Measurements from ENCODE around the gene THAP2. TPM values are rescaled to one million over a fixed set of nuclear protein-coding genes. Genes with fewer than 3 reads are reported as not detected.
A peak's percentile ranks its signal among the peaks of the same experiment; 100 is the strongest.
"Not testable (repeated sequence)": the region's sequence is repeated elsewhere in the genome, so short reads cannot be mapped to it uniquely, and the experiment has no call there.

Gene THAP2
- total RNA-seq, 1 donor from 2014 or later, result 2.7 TPM

DNA sequence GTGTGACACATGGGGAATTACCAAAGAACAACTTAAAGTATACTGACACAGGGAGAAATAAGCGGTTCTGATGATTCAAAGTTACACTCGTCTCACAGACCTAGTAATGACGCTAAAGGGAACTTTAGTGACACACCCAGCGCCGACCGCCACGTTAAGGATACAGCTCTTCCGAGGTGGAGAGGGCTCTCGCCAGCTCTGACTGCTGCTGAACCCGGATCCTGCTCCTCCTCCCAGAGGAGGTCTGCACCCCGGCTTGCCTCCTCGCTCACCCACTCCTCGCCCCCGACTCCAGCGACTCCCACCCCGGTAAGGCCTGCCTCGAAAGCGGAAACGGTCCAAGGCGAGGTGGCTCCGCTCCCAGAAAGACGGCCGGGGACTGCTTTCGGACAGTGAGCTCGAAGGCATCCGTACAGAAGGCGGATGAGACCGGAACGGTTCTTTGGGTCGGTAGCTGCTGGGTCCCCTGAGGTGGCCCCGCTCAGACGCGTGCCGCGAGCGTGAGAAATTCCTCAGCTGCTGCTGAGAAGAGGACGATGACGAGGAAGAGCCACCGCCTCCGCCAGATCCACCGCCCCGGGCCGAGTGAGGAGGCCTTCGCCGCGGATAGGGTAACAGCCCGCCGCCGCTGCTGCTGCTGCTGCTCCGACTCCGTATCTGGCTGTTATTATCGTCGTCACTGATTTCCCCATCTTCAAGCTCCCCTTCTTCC is 1.1 kb upstream of the THAP2 start:
- peak in 1 of 2 donors; percentile 70 for DNase-seq (ENCODE audit: low read depth in 2 of 2)

DNA sequence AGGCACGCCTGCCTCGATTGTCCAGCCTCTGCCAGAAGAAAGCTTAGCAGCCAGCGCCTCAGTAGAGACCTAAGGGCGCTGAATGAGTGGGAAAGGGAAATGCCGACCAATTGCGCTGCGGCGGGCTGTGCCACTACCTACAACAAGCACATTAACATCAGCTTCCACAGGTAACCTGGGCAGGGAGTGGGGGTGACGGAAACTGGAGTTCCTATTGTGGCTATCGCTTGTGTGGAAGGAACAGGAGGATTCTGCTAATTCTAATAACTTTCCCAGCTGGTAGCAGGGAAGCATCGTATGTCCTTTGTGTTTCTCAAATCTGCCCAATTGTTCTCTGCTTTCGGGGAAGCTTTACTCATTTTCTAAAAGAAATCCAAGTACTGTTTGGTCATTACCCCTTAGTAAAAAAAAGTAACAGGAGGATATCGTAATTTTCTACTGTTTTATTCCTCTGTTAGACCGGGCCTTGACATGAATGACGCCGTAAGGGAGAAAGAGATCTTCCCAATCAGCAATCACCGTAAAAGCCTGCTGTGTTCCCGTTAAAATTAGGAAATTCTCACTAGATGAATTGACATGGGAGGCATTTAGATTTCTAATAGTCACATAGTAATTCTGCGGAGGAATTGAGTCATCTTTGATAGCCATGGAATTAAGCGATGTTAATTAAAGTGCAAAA is 449 bp downstream of the THAP2 start:
- peak in 1 of 2 donors; percentile 24 for DNase-seq (ENCODE audit: low read depth in 2 of 2)

DNA sequence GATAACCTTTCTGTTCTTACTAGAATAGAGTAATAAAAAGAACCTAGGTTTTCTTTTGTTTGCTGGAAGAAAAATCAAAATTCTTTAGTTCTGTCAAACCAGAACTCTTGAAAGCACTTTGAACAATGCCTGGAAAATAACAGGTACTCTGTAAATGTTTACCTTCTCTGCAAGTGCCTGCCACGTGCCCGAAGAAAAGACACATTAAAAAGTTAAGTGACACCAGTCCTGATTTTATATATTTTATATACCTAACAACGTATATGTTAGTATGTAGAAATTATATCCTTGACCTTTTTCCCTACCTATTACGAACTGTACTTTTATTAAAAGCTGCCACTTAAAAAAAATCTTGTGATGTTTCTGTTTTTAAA is 976 bp downstream of the THAP2 start:
- peak in 1 of 2 donors; percentile 7 for DNase-seq (ENCODE audit: low read depth in 2 of 2)

DNA sequence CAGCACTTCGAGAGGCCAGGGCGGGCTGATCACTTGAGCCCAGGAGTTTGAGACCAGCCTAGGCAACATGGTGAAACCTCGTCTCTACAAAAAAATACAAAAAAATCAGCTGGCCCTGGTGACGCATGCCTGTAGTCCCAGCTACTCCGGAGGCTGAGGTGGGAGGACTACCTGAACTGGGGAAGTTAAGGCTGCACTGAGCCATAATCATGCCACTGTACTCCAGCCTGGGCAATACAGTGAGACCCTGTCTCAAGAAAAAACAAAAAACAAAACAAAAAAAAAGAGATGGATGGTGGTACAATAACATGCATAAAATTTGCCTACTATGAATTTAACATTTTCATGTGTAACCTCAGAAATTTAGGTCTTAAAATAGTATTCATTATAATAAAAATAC is 2.2 kb downstream of the THAP2 start:
- no peak for DNase-seq (ENCODE audit: low read depth in 2 of 2)

DNA sequence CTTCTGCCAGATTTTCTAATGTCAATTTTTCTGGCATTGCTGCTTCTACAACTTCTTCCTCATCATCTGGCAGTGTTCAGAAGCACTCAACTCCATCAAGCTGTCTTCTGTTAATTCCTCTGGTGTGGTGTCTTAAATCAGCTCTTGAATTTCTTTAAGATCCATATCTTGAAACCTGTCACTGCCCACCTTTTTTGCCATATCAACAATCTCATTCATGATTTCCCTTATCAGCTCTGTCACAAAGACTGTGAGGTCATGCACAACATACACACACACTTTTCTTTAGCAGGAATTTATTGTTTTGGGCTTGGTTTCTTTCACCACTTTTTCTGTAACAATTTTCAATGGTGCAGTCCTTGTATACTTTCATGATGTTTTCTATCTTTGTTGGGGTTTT is 7.2 kb downstream of the THAP2 start:
- no peak for DNase-seq (ENCODE audit: low read depth in 2 of 2)

DNA sequence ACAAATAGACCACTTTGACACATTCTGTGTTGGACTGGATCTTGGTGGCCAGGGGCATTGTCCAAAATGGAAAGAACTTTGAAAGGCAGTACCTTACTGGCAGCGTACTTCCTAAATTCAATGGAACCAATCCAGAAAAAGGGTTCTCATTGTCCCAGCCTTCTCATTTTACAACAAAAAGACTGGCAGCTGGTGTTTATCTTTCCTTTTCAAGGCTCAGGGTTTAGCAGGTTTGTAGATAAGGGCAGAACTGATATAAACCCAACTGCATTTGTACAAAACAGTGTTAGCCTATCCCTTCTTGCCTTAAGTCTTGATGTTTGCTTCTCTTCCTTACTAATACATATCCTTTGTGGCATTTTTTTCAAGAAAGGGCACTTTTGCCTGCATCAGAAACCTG is 7.7 kb downstream of the THAP2 start:
- no peak for DNase-seq (ENCODE audit: low read depth in 2 of 2)

DNA sequence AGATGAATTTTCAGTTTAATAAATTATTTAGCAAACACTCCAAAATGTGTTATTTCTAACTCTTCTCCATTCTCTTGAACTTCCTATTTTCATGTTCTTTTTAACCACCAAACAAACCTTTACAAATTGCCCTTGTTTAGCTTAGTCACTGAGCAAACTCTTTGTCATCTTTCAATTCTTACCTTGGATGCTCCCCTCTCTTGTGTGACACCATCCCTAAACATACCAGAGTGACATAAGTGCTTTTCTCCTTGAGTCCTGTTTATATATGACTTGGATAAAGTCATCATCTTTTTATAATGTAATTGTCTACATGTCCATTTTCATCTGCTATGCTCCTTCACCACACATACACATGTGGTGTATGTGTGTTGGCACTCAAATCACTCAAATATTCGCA is 18.4 kb downstream of the THAP2 start:
- no peak for DNase-seq (ENCODE audit: low read depth in 2 of 2)

DNA sequence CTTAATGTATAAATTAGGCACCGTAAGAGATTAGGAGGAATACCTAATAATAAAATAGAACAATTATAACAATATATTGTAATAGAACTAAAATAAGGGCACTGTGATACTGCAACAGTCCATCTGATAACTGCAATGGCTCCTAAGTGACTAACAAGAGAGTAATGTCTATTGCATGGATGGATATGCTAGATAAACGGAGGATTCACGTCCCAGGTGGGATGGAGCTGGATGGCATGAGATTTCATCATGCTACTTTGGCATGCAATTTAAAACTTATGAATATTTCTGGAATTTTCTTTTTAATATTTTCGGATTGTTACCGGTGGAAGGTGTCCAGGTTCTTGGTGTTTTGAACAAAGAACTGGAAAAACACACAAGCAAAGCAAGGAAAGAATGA is 19.5 kb downstream of the THAP2 start:
- no peak for DNase-seq (ENCODE audit: low read depth in 2 of 2)

DNA sequence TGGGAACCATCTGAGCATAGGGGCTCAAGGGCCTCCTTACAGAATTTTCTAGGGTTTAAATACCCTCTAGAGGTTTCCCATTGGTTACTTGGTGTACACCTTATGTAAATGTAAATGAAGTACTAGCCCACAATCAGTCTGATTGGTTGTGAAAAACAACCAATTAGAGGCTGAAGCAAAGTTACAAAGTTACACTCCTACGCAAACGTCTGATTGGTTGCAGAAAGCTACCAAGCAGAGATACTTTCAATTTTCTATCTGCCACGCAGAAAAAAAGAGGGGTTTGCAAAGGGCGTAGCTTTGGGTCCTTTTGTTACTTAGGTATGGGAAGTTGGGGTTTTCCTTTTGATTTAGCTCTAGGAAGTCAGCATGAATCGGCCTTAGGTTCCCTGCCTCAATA is 20.0 kb downstream of the THAP2 start:
- no peak for DNase-seq (ENCODE audit: low read depth in 2 of 2)

DNA sequence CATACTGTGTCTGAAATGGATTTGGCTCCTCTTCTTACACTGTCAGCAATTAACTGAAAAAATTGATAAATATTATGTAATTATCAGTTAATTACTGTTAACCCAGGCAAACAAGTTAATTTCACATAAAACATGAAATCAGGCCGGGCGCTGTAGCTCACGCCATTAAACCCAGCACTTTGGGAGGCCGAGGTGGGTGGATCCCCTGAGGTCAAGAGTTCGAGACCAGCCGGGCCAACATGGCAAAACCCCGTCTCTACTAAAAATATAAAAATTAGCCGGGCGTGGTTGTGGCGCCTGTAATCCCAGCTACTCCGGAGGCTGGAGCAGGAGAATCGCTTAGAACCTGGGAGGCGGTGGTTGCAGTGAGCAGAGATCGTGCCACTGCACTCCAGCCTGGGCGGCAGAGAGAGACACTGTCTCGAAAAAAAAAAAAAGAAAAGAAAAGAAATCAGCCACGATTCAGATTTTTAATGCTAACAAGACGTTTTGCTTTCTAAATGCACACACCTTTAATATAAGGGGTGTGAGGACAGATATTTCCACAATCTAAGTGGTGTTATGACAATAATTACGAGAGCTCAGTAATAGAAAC is 21.3 kb downstream of the THAP2 start:
- DNase-seq (ENCODE audit: low read depth in 2 of 2), result no peak

DNA sequence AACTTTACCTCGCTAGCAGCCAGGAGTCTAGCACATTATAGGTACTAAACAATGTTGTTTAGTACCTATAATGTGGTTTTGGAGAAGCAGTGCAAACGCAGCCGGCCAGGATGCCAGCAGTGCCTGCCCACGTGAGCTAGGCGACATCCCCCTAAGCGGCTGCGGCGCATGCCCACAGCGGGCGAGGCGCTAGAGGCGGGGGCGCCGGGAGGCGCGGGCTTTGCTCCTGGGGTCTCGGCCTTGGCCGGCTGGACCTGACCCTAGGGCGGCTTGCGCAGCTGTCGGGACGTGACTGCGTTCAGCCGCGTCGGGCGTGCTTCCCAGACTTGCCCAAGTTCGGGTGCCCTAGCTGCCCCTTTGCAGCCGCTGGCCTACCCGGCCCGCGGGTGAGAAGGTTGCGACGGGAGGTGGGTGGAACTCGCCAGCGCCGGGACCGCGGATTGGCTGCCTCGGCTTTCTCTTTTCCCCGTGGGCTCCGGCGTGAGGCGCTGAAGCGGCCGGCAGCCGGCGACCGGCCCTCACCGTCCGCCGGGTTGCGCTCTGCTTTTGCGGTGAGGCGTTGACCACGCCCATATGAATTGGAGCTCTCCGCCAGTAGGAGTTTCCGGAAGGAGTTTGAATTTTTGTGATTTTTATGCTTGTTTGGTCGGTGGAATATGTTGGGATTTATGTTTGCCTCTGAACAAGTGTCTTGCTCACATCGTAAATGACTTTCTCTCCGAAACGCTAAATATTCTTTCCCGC is 22.0 kb downstream of the THAP2 start, which contains the start of gene TMEM19:
Gene TMEM19 (plus strand): TSS at position 169 of the 744 bp plus-strand sequence. CDS start 599 bp downstream, outside the sequence.
- DNase-seq (ENCODE audit: low read depth in 2 of 2), result peak; percentile 75 to 91

DNA sequence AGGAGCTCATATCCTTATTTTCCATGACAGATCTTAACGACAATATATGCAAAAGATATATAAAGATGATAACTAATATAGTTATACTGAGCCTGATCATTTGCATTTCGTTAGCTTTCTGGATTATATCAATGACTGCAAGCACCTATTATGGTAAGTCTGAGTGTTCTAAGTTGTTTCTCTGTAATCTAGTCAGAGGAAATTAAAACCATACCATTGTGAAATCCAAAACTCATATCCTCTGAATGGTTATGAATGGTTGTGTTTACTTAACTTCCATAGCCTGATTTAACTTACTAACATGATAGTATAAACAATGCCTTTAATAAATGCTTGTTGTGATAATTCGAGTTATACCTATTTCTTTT is 22.5 kb downstream of the THAP2 start:
- no peak for DNase-seq (ENCODE audit: low read depth in 2 of 2)

DNA sequence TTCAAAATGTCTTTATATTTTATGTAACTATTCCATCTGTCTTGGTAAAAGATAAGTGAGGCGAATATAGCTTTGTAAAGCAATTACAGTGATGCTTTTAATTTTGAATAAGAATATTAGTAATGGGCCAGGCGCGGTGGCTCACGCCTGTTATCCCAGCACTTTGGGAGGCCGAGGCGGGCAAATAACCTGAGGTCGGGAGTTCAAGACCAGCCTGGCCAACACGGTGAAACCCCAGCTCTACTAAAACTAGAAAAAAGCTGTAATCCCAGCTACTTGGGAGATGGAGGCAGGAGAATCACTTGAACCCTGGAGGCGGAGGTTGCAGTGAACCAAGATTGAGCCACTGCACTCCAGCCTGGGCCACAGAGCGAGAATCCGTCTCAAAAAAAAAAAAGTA is 23.1 kb downstream of the THAP2 start:
- not testable (repeated sequence) for DNase-seq (ENCODE audit: low read depth in 2 of 2)

DNA sequence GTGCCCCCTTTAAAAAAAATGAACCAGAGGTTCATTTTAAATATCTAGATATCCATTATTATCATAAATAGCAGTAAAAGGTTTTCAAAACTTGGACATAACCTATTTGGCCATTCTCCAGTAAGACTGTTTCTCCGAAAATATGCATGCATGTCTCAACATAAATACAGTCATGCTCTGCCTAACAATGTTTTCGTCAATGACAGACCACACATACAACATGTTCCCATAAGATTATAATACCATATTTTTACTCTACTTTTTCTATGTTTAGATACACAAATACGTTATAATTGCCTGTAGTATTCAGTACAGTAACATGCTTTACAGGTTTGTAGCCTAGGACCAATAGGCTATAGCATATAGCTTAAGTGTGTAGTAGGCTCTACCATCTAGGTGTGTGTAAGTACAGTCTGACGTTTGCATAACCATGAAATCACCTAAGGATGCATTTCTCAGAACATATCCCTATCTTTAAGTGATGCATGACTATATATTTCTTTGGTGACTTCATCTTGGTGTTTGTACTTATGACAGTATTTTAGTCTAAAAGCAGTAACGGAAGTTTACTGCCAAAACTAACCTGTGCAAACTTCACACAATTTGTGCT is 25.0 kb downstream of the THAP2 start:
- no peak for DNase-seq (ENCODE audit: low read depth in 2 of 2)

DNA sequence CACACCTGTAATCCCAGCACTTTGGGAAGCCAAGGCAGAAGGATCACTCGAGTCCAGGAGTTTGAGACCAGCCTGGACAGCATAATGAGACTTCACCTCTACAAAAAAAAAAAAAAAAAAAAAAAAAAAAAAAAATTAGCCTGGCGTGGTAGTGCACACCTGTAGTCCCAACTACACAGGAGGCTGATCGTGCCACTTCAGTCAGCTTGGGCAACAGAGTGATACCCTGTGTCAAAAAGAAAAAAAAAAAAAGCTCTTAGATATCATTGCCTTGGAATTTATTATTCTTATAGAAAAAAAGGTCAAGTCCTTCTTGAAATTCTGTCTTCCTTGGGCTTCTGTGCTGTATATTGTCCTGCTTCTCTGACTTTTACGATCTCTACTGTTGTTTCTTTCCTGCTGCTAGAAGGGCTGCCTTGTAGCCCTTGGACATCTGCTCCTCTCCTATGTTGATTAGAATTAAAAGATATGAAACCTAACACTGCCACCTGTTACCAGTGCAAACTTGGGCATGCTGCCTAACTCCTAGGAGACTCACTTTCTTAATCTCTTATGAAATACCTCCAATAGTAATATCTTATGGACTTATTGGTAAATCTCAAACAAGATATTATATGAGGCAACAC is 27.5 kb downstream of the THAP2 start:
- no peak for DNase-seq (ENCODE audit: low read depth in 2 of 2)

DNA sequence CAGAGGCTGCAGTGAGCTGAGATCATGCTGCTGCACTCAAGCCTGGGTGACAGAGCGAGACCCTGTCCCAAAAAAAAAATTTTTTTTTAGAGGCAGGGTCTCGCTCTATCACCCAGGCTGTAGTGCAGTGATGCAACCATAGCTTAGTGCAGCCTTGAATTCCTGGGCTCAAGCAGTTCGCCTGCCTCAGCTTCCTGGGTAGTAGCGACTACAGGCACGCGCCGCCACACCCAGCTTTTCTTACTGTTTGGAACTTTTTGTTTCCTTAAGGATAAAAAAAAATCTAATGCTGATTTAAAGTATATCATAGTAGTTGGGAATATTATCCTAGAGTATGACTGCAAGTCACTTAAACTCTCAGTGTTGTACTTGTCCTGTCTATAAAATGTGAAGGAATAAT is 29.0 kb downstream of the THAP2 start:
- DNase-seq (ENCODE audit: low read depth in 2 of 2), result no peak

DNA sequence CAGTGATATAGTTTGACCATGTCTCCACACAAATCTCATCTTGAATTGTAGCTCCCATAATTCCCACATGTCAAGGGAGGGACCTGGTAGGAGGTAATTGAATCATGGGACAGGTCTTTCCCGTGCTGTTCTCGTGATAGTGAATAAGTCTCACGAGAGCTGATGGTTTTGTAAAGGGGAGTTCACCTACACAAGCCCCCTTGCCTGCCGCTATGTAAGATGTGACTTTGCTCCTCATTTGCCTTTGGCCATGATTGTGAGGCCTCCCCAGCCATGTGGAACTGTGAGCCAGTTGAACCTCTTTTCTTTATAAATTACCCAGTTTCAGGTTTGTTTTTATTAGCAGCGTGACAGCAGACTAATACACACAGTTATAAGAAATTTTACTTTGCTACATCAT is 29.6 kb downstream of the THAP2 start:
- DNase-seq (ENCODE audit: low read depth in 2 of 2), result not testable (repeated sequence)

DNA sequence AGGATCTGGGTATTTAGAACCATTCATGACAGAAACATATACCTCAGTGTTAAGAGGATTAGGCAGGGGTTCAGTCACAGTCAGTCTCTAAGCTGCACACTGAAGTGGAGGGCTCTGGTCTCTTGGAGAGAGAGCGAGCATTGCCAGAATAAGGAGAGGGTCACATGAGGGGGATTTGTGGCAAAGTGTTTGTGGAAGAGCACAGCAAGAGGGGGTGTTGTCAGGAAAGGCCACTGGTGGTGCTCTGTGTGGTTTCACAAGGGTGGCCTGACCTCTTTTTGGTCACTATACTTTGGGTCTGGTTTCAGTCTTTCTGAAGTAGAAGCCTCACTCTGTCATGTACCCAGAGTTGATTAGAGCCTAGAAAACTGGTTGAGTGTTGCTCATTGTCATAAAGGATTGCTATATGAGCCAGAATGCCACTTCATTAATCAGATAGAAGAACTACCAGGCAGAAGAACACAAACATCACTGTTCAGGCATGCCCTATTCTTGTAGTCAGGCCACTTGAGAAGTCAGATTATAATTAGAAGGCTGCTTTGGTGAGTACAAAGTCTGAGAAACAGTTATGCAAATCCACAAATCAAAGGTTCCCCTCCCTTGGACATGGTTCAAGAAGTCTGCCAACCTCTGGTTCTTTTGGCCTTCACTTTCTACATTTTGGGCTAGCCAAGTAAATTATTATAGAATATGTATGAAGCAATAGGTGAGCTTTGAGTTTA is 30.2 kb downstream of the THAP2 start:
- no peak for DNase-seq (ENCODE audit: low read depth in 2 of 2)

DNA sequence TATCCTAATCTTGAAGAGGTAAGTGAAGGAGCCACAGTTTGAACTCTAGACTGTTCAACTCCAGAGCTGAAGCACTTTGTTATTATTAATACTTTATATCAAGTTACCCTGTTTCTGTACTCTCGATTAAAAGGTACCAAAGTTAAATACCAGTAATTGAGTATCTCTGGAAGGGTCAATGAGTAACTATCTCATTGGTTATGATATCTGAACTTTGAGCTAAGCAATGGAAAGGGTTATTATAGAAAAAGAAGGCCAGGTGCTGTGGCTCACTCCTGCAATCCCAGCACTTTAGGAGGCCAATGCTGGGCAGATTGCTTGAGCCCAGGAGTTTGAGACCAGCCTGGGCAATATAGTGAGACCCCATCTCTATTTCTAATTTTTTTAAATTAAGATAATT is 31.7 kb downstream of the THAP2 start:
- DNase-seq (ENCODE audit: low read depth in 2 of 2), result no peak

DNA sequence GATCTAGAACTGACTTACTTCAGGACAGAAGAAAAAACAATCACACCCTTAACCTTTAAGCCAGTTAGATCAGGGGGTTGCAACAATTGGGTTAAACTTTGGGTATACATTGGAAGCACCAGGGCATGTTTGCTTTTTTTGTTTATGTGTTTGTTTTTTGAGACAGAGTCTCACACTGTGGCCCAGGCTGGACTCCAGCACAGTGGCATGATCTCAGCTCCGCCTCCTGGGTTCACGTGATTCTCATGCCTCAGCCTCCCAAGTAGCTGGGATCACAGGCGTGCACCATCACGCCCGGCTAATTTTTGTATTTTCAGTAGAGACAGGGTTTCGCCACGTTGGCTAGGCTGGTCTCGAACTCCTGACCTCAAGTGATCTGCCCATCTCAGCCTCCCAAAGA is 38.1 kb downstream of the THAP2 start:
- not testable (repeated sequence) for DNase-seq (ENCODE audit: low read depth in 2 of 2)

DNA sequence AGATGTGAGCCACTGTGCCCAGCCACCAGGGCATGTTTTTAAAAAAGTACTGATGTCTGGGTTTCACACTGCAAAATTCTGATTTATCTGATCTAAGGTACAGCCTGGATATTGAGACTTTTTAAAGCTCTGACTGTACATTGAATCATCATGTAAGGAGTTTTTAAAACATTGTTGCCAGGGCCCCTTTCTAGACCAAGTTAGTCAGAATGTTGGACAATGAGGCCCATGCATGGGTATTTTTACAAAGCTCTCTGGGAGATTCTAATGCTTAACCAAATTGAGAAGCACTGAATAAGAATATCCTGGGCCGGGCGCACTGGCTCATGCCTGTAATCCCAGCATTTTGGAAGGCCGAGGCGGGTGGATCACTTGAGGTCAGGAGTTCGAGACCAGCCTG is 38.5 kb downstream of the THAP2 start:
- DNase-seq (ENCODE audit: low read depth in 2 of 2), result no peak

Data from dermis microvascular lymphatic vessel endothelial cell (primary cell).